HepG2 (cell line): Measurements from ENCODE around the gene GNG4. TPM values are rescaled to one million over a fixed set of nuclear protein-coding genes. Genes with fewer than 3 reads are reported as not detected.

Source experiments
- ARID5B ChIP-seq: IDR thresholded peaks from 2 replicates; pipeline ENCODE4 v1.4.0; 2020; ENCODE audit warnings: mild to moderate bottlenecking, missing genetic modification reagents
- GATAD2A ChIP-seq: IDR thresholded peaks from 2 replicates; pipeline ENCODE4 v1.6.1; 2016
- GTF3A ChIP-seq: sonication (generic); formaldehyde crosslinking; conservative IDR thresholded peaks from 2 replicates; pipeline ENCODE4 v1.4.0; 2020; ENCODE audit warnings: mild to moderate bottlenecking, missing genetic modification reagents
- HDAC2 ChIP-seq: sonication (generic); formaldehyde crosslinking; IDR thresholded peaks from 2 replicates; pipeline ENCODE4 v1.4.0; 2020; ENCODE audit warnings: missing genetic modification reagents
- LCORL ChIP-seq, 2 experiments: fragments of 450-650 bp in 1 of 2; sonication (generic) in 1 of 2; formaldehyde crosslinking in 1 of 2; IDR thresholded peaks; 2 replicates each; pipeline versions ENCODE4 v1.5.0 to v1.6.1; 2017 to 2020; ENCODE audit warnings: antibody characterized with exemption in 1 of 2, missing genetic modification reagents in 1 of 2
- PAXIP1 ChIP-seq: sonication (generic); formaldehyde crosslinking; conservative IDR thresholded peaks from 2 replicates; pipeline ENCODE4 v1.4.0; 2020; ENCODE audit warnings: mild to moderate bottlenecking, missing genetic modification reagents, moderate library complexity
- PHB2 ChIP-seq: fragments of 450-650 bp; IDR thresholded peaks from 2 replicates; pipeline ENCODE4 v1.6.1; 2018; ENCODE audit not compliant: partially characterized antibody
- RARA ChIP-seq: IDR thresholded peaks from 2 replicates; pipeline ENCODE4 v1.6.1; 2016; ENCODE audit warnings: missing genetic modification reagents, missing compliant biosample characterization
- ZNF124 ChIP-seq: sonication (generic); formaldehyde crosslinking; IDR thresholded peaks from 2 replicates; pipeline ENCODE4 v1.4.0; 2020; ENCODE audit warnings: missing genetic modification reagents
- ZNF276 ChIP-seq: sonication (generic); formaldehyde crosslinking; IDR thresholded peaks from 2 replicates; pipeline ENCODE4 v1.4.0; 2020; ENCODE audit warnings: mild to moderate bottlenecking, low read depth, missing genetic modification reagents
- ZNF740 ChIP-seq: sonication (generic); formaldehyde crosslinking; IDR thresholded peaks from 2 replicates; pipeline ENCODE4 v1.4.0; 2020; ENCODE audit warnings: missing genetic modification reagents
- ZNF770 ChIP-seq: sonication (generic); formaldehyde crosslinking; IDR thresholded peaks from 2 replicates; pipeline ENCODE4 v1.5.0; 2020; ENCODE audit warnings: mild to moderate bottlenecking, missing genetic modification reagents
- polyA plus RNA-seq, 8 experiments: library from polyadenylated mRNA; depleted of rRNA in 3 of 8; stranded (reverse) in 7 of 8; unstranded in 1 of 8; fragments of >200 nt; fragmentation: Illumina TruSeq in 4 of 8; extraction: Trizol in 4 of 8; gene quantifications; 2 replicates each; pipeline versions ENCODE4 v1.2.1 to v1.2.3, GENCODE V29; 2011 to 2016; ENCODE audit warnings: low read depth in 4 of 8, missing spikeins in 1 of 8, mixed read lengths in 1 of 8; ENCODE audit not compliant: insufficient read depth in 1 of 8
- total RNA-seq, 5 experiments: library from RNA; depleted of rRNA; stranded (reverse); fragments of >200 nt; fragmentation: Illumina TruSeq; extraction: Trizol; gene quantifications; 2 replicates each; pipeline ENCODE4 v1.2.3, GENCODE V29; 2016; ENCODE audit warnings: low read depth in 1 of 5

The GNG4 gene
- total and polyA plus RNA-seq, 2 of the 13 experiments (the other 11 are each of a cell fraction or from before 2014, with no cell fraction given), result 27.1 to 69.5 TPM

GRCh38 chr1:235622936-235623779 lies 26.4 kb downstream of the GNG4 start (continued):
- TF ChIP-seq GATAD2A, result peak; percentile 51
- no peak for TF ChIP-seq ZNF276 (CRISPR knock-in tag)
- TF ChIP-seq ARID5B (CRISPR knock-in tag), result peak; percentile 23; the same call in 1 of the 2 replicates
- TF ChIP-seq LCORL (IDR thresholded peaks at IDR 0.05), result no peak
- no peak for TF ChIP-seq LCORL (CRISPR knock-in tag; IDR thresholded peaks at IDR 0.05)
- TF ChIP-seq RARA (CRISPR knock-in tag), result 0 out of 2 replicates have a peak, but pooled peaks have one; percentile 51
- TF ChIP-seq PHB2, result no peak
- peak; percentile 14; the same call in 1 of the 2 replicates for TF ChIP-seq HDAC2 (CRISPR knock-in tag)
- TF ChIP-seq ZNF770 (CRISPR knock-in tag), result peak; percentile 71; the same call in 1 of the 2 replicates
- peak; percentile 40 for TF ChIP-seq PAXIP1 (CRISPR knock-in tag)
- no peak for TF ChIP-seq GTF3A (CRISPR knock-in tag)
- no peak for TF ChIP-seq ZNF740 (CRISPR knock-in tag)
- no peak for TF ChIP-seq ZNF124
